Liver (tissue), 9 donors: ENCODE results near the gene BRSK1. TPM values are rescaled to one million over a fixed set of nuclear protein-coding genes. Genes with fewer than 3 reads are reported as not detected.

Experiments used
- DNase-seq: peaks from one replicate; pipeline ENCODE4 v3.0.0-alpha.2; 2017; ENCODE audit warnings: low spot score
- H3K27ac ChIP-seq, 2 donors: one replicate each; pipeline ENCODE4 v1.7.0; 2013; ENCODE audit warnings: inconsistent platforms in 2 of 2, low read length in 2 of 2, control low read depth in 1 of 2, low read depth in 1 of 2, mild to moderate bottlenecking in 1 of 2
- H3K27me3 ChIP-seq, 4 donors: one replicate each; pipeline versions ENCODE4 v1.6.1 to v1.7.0; 2013; ENCODE audit warnings: low read length in 3 of 4, inconsistent platforms in 1 of 4, mild to moderate bottlenecking in 1 of 4, moderate library complexity in 1 of 4; ENCODE audit not compliant: control insufficient read depth in 4 of 4, insufficient read depth in 4 of 4
- H3K36me3 ChIP-seq, 4 donors: one replicate each; pipeline versions ENCODE4 v1.6.1 to v1.7.0; 2013; ENCODE audit warnings: low read length in 3 of 4, mild to moderate bottlenecking in 3 of 4, low read depth in 1 of 4, moderate library complexity in 1 of 4; ENCODE audit not compliant: control insufficient read depth in 4 of 4, insufficient read depth in 3 of 4
- H3K4me1 ChIP-seq, 4 donors: one replicate each; pipeline versions ENCODE4 v1.6.1 to v1.7.0; 2013; ENCODE audit warnings: low read length in 3 of 4, mild to moderate bottlenecking in 3 of 4, moderate library complexity in 1 of 4; ENCODE audit not compliant: control insufficient read depth in 4 of 4, insufficient read depth in 4 of 4
- H3K4me3 ChIP-seq, 3 donors: one replicate each; pipeline versions ENCODE4 v1.6.1 to v1.7.0; 2013; ENCODE audit warnings: low read length in 3 of 3, control low read depth in 1 of 3, low read depth in 1 of 3, mild to moderate bottlenecking in 1 of 3
- H3K9ac ChIP-seq, 2 donors: one replicate each; pipeline ENCODE4 v1.7.0; 2013; ENCODE audit warnings: low read length in 2 of 2, mild to moderate bottlenecking in 2 of 2, moderate library complexity in 2 of 2, control low read depth in 1 of 2, low read depth in 1 of 2
- H3K9me3 ChIP-seq, 4 donors: one replicate each; pipeline versions ENCODE4 v1.6.1 to v1.7.0; 2013; ENCODE audit warnings: low read length in 3 of 4; ENCODE audit not compliant: control insufficient read depth in 4 of 4
- CTCF ChIP-seq: fragments of 150-350 bp; IDR thresholded peaks from 2 replicates; pipeline ENCODE4 v1.5.1; 2017; ENCODE audit warnings: improper control_type of control experiment, low read depth, low read length; ENCODE audit not compliant: missing input control
- FOXA1 ChIP-seq: IDR thresholded peaks from 2 replicates; pipeline ENCODE4 v1.6.1; 2016; ENCODE audit warnings: antibody characterized with exemption
- FOXA2 ChIP-seq: IDR thresholded peaks from 2 replicates; pipeline ENCODE4 v1.6.1; 2016; ENCODE audit warnings: antibody characterized with exemption
- GABPA ChIP-seq, 2 donors: IDR thresholded peaks in 1 of 2; conservative IDR thresholded peaks in 1 of 2; 2 replicates each; pipeline ENCODE4 v1.6.1; 2016; ENCODE audit warnings: antibody characterized with exemption in 2 of 2, mild to moderate bottlenecking in 1 of 2, moderate library complexity in 1 of 2
- HNF4A ChIP-seq, 2 donors: conservative IDR thresholded peaks; 2 replicates each; pipeline ENCODE4 v1.6.1; 2016; ENCODE audit warnings: antibody characterized with exemption in 2 of 2, mild to moderate bottlenecking in 2 of 2
- HNF4G ChIP-seq: IDR thresholded peaks from 2 replicates; pipeline ENCODE4 v1.6.1; 2016; ENCODE audit warnings: antibody characterized with exemption
- JUND ChIP-seq, 2 donors: IDR thresholded peaks; 2 replicates each; pipeline ENCODE4 v1.6.1; 2016; ENCODE audit warnings: antibody characterized with exemption in 2 of 2
- MAX ChIP-seq: IDR thresholded peaks from 2 replicates; pipeline ENCODE4 v1.6.1; 2016; ENCODE audit warnings: antibody characterized with exemption
- NR2F2 ChIP-seq: IDR thresholded peaks from 2 replicates; pipeline ENCODE4 v1.6.1; 2016; ENCODE audit warnings: antibody characterized with exemption
- RAD21 ChIP-seq, 2 donors: IDR thresholded peaks; 2 replicates each; pipeline ENCODE4 v1.6.1; 2016; ENCODE audit warnings: antibody characterized with exemption in 2 of 2, mild to moderate bottlenecking in 2 of 2
- REST ChIP-seq: IDR thresholded peaks from 2 replicates; pipeline ENCODE4 v1.6.1; 2016; ENCODE audit warnings: antibody characterized with exemption, mild to moderate bottlenecking
- RXRA ChIP-seq, 2 donors: IDR thresholded peaks; 2 replicates each; pipeline ENCODE4 v1.6.1; 2017 to 2018; ENCODE audit warnings: antibody characterized with exemption in 2 of 2, mild to moderate bottlenecking in 1 of 2
- SP1 ChIP-seq: IDR thresholded peaks from 2 replicates; pipeline ENCODE4 v1.6.1; 2018; ENCODE audit warnings: antibody characterized with exemption, mild to moderate bottlenecking
- TAF1 ChIP-seq: conservative IDR thresholded peaks from 2 replicates; pipeline ENCODE4 v1.6.1; 2016; ENCODE audit warnings: antibody characterized with exemption, mild to moderate bottlenecking
- YY1 ChIP-seq: IDR thresholded peaks from 2 replicates; pipeline ENCODE4 v1.6.1; 2016; ENCODE audit warnings: antibody characterized with exemption, mild to moderate bottlenecking
- ZBTB33 ChIP-seq: IDR thresholded peaks from 2 replicates; pipeline ENCODE4 v1.6.1; 2016; ENCODE audit warnings: antibody characterized with exemption
- WGBS: extraction: QIAGEN DNeasy Blood & Tissue Kit; methylation state at CpG from one replicate; pipeline ENCODE4 v1.1.7; 2013; 5-methylcytosine and 5-hydroxymethylcytosine counted together
- polyA plus RNA-seq, 2 donors: library from polyadenylated mRNA; stranded (reverse) in 1 of 2; unstranded in 1 of 2; fragments of 200-250 nt in 1 of 2; fragments of >200 nt in 1 of 2; fragmentation: Nextera tagmentation in 1 of 2; extraction: Ambion mirVana in 1 of 2; gene quantifications; one replicate each; pipeline versions ENCODE4 v1.2.1 to v1.2.3, GENCODE V29; 2013 to 2015
- total RNA-seq, 2 donors: library from RNA; depleted of rRNA; stranded (reverse); fragments of >200 nt; gene quantifications; one replicate each; pipeline ENCODE4 v1.2.3, GENCODE V29; 2014
- donor health status: healthy.
- donor health status: healthy.
- donor health status: healthy.
- donor health status: healthy.
- donor health status: healthy.

Gene BRSK1
- total and polyA plus RNA-seq, 4 donors, result 0.10 to 0.65 (median 0.42) TPM; not detected in 1

- TF ChIP-seq MAX (no peak), GABPA (IDR thresholded peaks at IDR 0.05 in 1 of 2, conservative IDR thresholded peaks at IDR 0.05 in 1 of 2) (no peak), TAF1 (no peak)
Measured at GRCh38 chr19:55355213-55355821, 71.5 kb downstream of the BRSK1 start (continued).

GRCh38 chr19:55358493-55358892 lies 74.7 kb downstream of the BRSK1 start:
- Histone ChIP-seq H3K9me3 (no peaks in the 10 kb centered on the region), H3K4me1 (peaks cover 0 to 4% (median under 1%) of the 10 kb centered on the region in 4 donors), H3K36me3 (no peaks in the 10 kb centered on the region), H3K27me3 (peaks cover 0 to 4% (median 0%) of the 10 kb centered on the region in 4 donors), H3K9ac (no peak overlapping the region), H3K4me3 (no peak overlapping the region), H3K27ac (no peak overlapping the region)
- DNase-seq, result no peak
- WGBS, result 87% methylated on average over 19 of the region's 19 CpGs
- no peak for TF ChIP-seq HNF4G
- no peak for TF ChIP-seq JUND (IDR thresholded peaks at IDR 0.05)
- no peak for TF ChIP-seq SP1
- no peak for TF ChIP-seq YY1
- TF ChIP-seq HNF4A (conservative IDR thresholded peaks at IDR 0.05), result no peak
- no peak for TF ChIP-seq NR2F2
- no peak for TF ChIP-seq MAX

- H3K4me3 ChIP-seq, result no peak overlapping the region
- H3K4me1 ChIP-seq, result no peaks in the 10 kb centered on the region
- no peak for TF ChIP-seq YY1
- TF ChIP-seq FOXA2, result no peak
- TF ChIP-seq RXRA (IDR thresholded peaks at IDR 0.05), result no peak
- TF ChIP-seq SP1, result no peak
- no peak for TF ChIP-seq JUND (IDR thresholded peaks at IDR 0.05)
- no peaks in the 10 kb centered on the region for H3K36me3 ChIP-seq
- peaks cover 0 to 3% (median 0%) of the 10 kb centered on the region in 4 donors for H3K27me3 ChIP-seq
- DNase-seq, result no peak
- 80% methylated on average over 32 of the region's 32 CpGs for WGBS
- no peaks in the 10 kb centered on the region for H3K9me3 ChIP-seq
- no peak overlapping the region for H3K27ac ChIP-seq
- H3K9ac ChIP-seq, result no peak overlapping the region
Measured at GRCh38 chr19:55358943-55359908, 75.4 kb downstream of the BRSK1 start.

- Histone ChIP-seq H3K36me3 (no peaks in the 10 kb centered on the region), H3K4me1 (no peaks in the 10 kb centered on the region), H3K9ac (no peak overlapping the region), H3K9me3 (no peaks in the 10 kb centered on the region), H3K27ac (no peak overlapping the region), H3K4me3 (no peak overlapping the region), H3K27me3 (no peaks in the 10 kb centered on the region)
- 92% methylated on average over 16 of the region's 16 CpGs for WGBS
- no peak for DNase-seq
- TF ChIP-seq REST, result no peak
- TF ChIP-seq CTCF, result no peak
- no peak for TF ChIP-seq RAD21 (IDR thresholded peaks at IDR 0.05)
- no peak for TF ChIP-seq RXRA (IDR thresholded peaks at IDR 0.05)
- no peak for TF ChIP-seq ZBTB33
- no peak for TF ChIP-seq YY1
- TF ChIP-seq GABPA (IDR thresholded peaks at IDR 0.05 in 1 of 2, conservative IDR thresholded peaks at IDR 0.05 in 1 of 2), result no peak
- TF ChIP-seq JUND (IDR thresholded peaks at IDR 0.05), result no peak
- TF ChIP-seq FOXA1, result no peak
- no peak for TF ChIP-seq HNF4G
- no peak for TF ChIP-seq SP1
Measured at GRCh38 chr19:55360902-55361301, 77.1 kb downstream of the BRSK1 start.
